Measurements from ENCODE around the gene CDH2. TPM values are rescaled to one million over a fixed set of nuclear protein-coding genes. Genes with fewer than 3 reads are reported as not detected.
A peak's percentile ranks its signal among the peaks of the same experiment; 100 is the strongest.

CDH2 gene
- polyA plus RNA-seq (2013) = 6.0 TPM

DNA sequence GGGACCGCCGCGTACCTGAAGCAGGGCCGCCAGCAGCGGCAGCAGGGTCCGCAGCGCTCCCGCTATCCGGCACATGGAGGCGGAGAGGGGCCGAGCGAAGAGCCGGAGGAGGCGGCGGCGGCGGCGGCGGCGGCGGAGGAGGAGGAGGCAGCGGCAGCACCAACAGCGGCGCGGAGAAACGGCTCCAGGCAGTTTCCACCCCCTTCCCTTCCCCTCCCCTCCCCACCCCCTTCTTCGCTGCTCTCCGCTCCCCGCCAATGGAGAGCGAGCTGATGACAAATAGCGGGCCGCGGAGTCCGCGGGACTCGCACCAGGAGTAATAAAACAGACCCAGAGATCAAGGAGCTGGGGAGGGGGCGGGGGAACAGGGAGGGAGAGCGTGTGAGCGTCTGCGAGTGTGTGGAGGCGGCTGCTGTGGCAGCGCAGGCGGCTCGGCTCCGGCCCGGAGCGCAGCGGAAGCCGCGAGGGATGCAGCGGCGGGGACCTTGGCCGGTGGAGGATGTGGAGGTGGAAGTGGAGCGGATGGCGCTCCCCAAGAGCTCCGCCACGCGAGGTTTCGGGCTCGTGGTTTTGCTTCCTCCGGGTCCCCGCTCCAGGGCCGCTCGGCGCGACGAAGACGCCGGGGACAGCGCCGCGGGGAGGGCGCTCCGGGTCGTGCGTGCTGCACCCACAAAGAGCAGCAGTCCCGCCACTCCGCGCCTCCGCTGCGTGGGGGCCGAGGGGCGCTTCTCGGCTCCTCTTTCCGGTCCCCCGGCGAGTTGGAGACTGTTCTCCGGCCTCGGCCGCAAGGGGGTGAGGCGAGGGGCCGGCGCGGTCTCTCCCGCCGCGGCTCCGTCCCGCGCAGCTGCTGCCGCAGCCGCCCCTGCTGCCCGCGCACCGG, at the start of gene CDH2:
TSS of gene CDH2 (minus strand) at position 183 of the 880 bp plus-strand sequence. CDS start at position 75, 108 bp downstream.
- Histone ChIP-seq H3K4me3 (ENCODE audit: control insufficient read depth in 1 of 7, extremely low read depth in 1 of 7, insufficient read depth in 4 of 7, low read depth in 2 of 7, low read length in 6 of 7) (peak within 1 kb of the TSS; percentile 48 to 84 (median 62)), H3K9me3 (ENCODE audit: control extremely low read depth in 1 of 5, control insufficient read depth in 4 of 5, insufficient read depth in 2 of 5, low read depth in 1 of 5, low read length in 4 of 5) (no peaks in the 10 kb centered on the region), H3K27me3 (replicated peaks in 2 of 5; ENCODE audit: control insufficient read depth in 4 of 5, insufficient read depth in 5 of 5, low read length in 4 of 5) (peaks cover 0 to 45% (median 19%) of the 10 kb centered on the region in 5 experiments), H3K27ac (ENCODE audit: insufficient read depth in 1 of 2, low read depth in 1 of 2, low read length in 2 of 2, poor library complexity in 1 of 2, severe bottlenecking in 2 of 2) (no peak within 1 kb of the TSS), H3K36me3 (ENCODE audit: control insufficient read depth in 4 of 4, insufficient read depth in 4 of 4, low read length in 3 of 4) (no peaks in the 10 kb centered on the region), H3K4me1 (ENCODE audit: control extremely low read depth in 1 of 4, control insufficient read depth in 4 of 4, insufficient read depth in 4 of 4, low read length in 3 of 4) (peaks cover 0 to 29% (median 26%) of the 10 kb centered on the region in 4 experiments)
- peak; percentile 48 to 85 (median 76) for DNase-seq
- ChIA-PET POLR2A (no interaction called here), CTCF (interaction anchor here (1.3 kb wide), 1 partner anchor 13 kb away, joined by 3 read pairs; no protein-coding TSS in a partner anchor)
- WGBS (ENCODE audit: insufficient coverage) = under 1% methylated on average over 89 of the region's 105 CpGs

DNA sequence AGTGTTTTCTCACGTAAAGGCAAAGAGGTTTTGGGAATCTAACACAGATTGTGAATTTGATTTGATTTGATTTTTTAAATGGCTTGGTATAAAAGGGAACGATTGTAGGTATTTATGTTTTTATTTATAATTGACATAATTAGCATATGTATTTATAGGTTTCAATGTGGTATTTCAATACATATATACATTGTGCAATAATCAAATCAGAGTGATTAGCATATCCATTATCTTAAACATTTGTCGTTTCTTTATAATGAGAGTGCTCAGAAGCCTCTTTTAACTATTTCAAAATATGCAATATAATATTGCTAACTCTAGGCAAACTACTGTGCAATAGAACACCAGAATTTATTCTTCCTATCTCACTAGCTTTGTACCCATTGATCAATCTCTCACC, 35.1 kb upstream of the CDH2 start:
- DNase-seq = no peak
- Histone ChIP-seq H3K4me1 (ENCODE audit: control extremely low read depth in 1 of 4, control insufficient read depth in 4 of 4, insufficient read depth in 4 of 4, low read length in 3 of 4) (peaks cover 0 to 16% (median 8%) of the 10 kb centered on the region in 4 experiments), H3K4me3 (ENCODE audit: control insufficient read depth in 1 of 7, extremely low read depth in 1 of 7, insufficient read depth in 4 of 7, low read depth in 2 of 7, low read length in 6 of 7) (no peak overlapping the region), H3K27me3 (replicated peaks in 2 of 5; ENCODE audit: control insufficient read depth in 4 of 5, insufficient read depth in 5 of 5, low read length in 4 of 5) (no peaks in the 10 kb centered on the region), H3K9me3 (ENCODE audit: control extremely low read depth in 1 of 5, control insufficient read depth in 4 of 5, insufficient read depth in 2 of 5, low read depth in 1 of 5, low read length in 4 of 5) (no peaks in the 10 kb centered on the region), H3K27ac (ENCODE audit: insufficient read depth in 1 of 2, low read depth in 1 of 2, low read length in 2 of 2, poor library complexity in 1 of 2, severe bottlenecking in 2 of 2) (no peak overlapping the region), H3K36me3 (ENCODE audit: control insufficient read depth in 4 of 4, insufficient read depth in 4 of 4, low read length in 3 of 4) (no peaks in the 10 kb centered on the region)
- 88% methylated on average over 1 of the region's 3 CpGs for WGBS (ENCODE audit: insufficient coverage)
- POLR2A ChIA-PET = no interaction called here
- CTCF ChIA-PET = no interaction called here

DNA sequence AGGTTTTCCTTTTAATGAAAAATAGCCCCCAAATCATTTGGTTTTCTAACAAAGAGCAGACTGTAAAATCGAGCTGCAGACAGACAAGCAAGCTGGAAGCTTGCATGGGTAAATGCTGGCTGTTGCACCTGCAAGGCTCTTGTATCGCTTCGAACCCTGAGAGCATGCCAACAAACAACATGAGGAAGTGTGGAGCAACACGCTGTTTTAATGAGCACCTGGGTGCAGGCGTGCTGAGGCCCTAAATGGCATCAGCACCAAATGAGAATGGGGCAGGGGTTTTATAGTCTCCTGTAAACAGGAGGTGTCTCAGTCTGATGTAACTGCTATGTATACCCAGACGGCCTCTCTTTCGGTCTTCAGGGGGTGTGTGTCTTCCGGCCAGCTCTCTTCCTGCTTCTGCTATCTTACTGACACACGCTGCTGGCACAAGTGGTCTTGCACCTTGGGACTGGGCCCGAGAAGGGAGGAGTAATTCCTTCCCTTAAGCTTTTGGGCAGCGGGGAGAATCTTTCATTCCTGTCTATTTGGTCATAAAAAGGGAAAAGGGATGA, 31.9 kb upstream of the CDH2 start:
- ChIA-PET CTCF (no interaction called here), POLR2A (no interaction called here)
- no peak overlapping the region for H3K27ac ChIP-seq (ENCODE audit: insufficient read depth in 1 of 2, low read depth in 1 of 2, low read length in 2 of 2, poor library complexity in 1 of 2, severe bottlenecking in 2 of 2)
- WGBS (ENCODE audit: insufficient coverage) = 34% methylated on average over 10 of the region's 11 CpGs
- peak; percentile 16 to 81 (median 71) for DNase-seq
- H3K4me3 ChIP-seq (ENCODE audit: control insufficient read depth in 1 of 7, extremely low read depth in 1 of 7, insufficient read depth in 4 of 7, low read depth in 2 of 7, low read length in 6 of 7) = peak overlapping the region in 1 of 7 experiments; percentile 23
- peaks cover 0 to 24% (median 16%) of the 10 kb centered on the region in 4 experiments for H3K4me1 ChIP-seq (ENCODE audit: control extremely low read depth in 1 of 4, control insufficient read depth in 4 of 4, insufficient read depth in 4 of 4, low read length in 3 of 4)
- H3K36me3 ChIP-seq (ENCODE audit: control insufficient read depth in 4 of 4, insufficient read depth in 4 of 4, low read length in 3 of 4) = no peaks in the 10 kb centered on the region
- peaks cover 0 to 2% (median 0%) of the 10 kb centered on the region in 5 experiments for H3K27me3 ChIP-seq (replicated peaks in 2 of 5; ENCODE audit: control insufficient read depth in 4 of 5, insufficient read depth in 5 of 5, low read length in 4 of 5)
- H3K9me3 ChIP-seq (ENCODE audit: control extremely low read depth in 1 of 5, control insufficient read depth in 4 of 5, insufficient read depth in 2 of 5, low read depth in 1 of 5, low read length in 4 of 5) = peaks cover 0 to 2% (median 0%) of the 10 kb centered on the region in 5 experiments

DNA sequence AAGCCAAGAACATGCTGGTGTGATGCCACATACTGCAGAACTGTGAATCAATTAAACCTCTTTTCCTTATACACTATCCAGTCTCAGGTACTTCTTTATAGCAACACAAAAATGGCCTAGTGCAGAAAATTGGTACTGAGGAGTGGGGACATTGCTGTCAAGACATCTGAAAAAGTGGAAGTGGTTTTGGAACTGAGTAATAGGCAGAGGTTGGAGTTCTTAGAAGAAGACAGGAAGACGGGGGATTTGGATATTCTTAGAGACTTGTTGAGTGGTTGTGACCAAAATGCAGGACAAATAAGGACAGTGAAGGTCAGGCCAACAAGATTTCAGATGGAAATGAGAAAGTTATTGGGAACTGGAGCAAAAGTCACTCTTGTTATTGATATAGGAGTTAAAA, 31.3 kb upstream of the CDH2 start:
- ChIA-PET POLR2A (no interaction called here), CTCF (no interaction called here)
- no peaks in the 10 kb centered on the region for H3K36me3 ChIP-seq (ENCODE audit: control insufficient read depth in 4 of 4, insufficient read depth in 4 of 4, low read length in 3 of 4)
- peaks cover 0 to 2% (median 0%) of the 10 kb centered on the region in 5 experiments for H3K27me3 ChIP-seq (replicated peaks in 2 of 5; ENCODE audit: control insufficient read depth in 4 of 5, insufficient read depth in 5 of 5, low read length in 4 of 5)
- no peak overlapping the region for H3K4me3 ChIP-seq (ENCODE audit: control insufficient read depth in 1 of 7, extremely low read depth in 1 of 7, insufficient read depth in 4 of 7, low read depth in 2 of 7, low read length in 6 of 7)
- peaks cover 0 to 29% (median 17%) of the 10 kb centered on the region in 4 experiments for H3K4me1 ChIP-seq (ENCODE audit: control extremely low read depth in 1 of 4, control insufficient read depth in 4 of 4, insufficient read depth in 4 of 4, low read length in 3 of 4)
- H3K27ac ChIP-seq (ENCODE audit: insufficient read depth in 1 of 2, low read depth in 1 of 2, low read length in 2 of 2, poor library complexity in 1 of 2, severe bottlenecking in 2 of 2) = no peak overlapping the region
- peaks cover 0 to 2% (median 0%) of the 10 kb centered on the region in 5 experiments for H3K9me3 ChIP-seq (ENCODE audit: control extremely low read depth in 1 of 5, control insufficient read depth in 4 of 5, insufficient read depth in 2 of 5, low read depth in 1 of 5, low read length in 4 of 5)
- 25% methylated on average over 1 of the region's 1 CpG for WGBS (ENCODE audit: insufficient coverage)
- peak in 2 of 3 donors; percentile 53 to 63 for DNase-seq

DNA sequence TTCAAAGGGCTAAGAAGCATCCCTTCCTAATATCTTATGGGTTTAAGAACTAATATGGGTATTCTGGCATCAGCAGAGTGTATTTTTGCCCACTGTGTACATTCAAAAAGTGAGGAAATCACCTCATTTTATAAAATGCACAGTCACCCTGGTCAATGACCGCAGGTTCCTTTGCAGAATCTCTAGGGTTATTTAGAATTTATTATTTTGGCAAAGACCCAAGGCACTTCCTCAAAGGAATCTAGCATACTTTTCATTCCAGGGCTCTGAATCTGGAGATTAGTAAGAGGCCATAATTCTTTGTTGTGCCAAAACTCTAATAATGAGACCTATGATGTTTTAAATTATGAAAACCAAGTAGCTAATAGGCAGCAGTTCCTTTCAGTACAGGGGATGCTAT, 27.2 kb upstream of the CDH2 start:
- ChIA-PET POLR2A (no interaction called here), CTCF (no interaction called here)
- DNase-seq = peak; percentile 61 to 92 (median 90)

DNA sequence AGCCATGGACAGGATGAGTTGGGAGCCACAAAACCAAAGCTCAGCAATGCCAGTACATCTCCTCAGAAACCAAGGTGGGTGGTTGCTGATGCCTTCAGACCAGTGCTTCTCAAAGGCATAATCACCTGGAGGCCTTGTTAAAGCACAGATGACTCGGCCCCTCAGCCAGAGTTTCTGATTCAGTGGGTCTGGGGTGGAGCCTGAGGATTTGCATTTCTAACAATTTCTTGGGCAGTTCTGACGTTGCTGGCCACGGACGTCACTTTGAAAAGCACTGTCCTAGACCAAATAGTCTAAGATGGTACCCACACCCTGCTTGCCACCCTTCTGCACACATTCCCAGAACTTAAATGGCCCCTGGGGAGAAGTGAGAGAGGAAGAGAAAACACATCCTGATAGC, 24.1 kb upstream of the CDH2 start:
- POLR2A ChIA-PET = no interaction called here
- Histone ChIP-seq H3K27ac (ENCODE audit: insufficient read depth in 1 of 2, low read depth in 1 of 2, low read length in 2 of 2, poor library complexity in 1 of 2, severe bottlenecking in 2 of 2) (no peak overlapping the region), H3K4me1 (ENCODE audit: control extremely low read depth in 1 of 4, control insufficient read depth in 4 of 4, insufficient read depth in 4 of 4, low read length in 3 of 4) (peaks cover 3 to 22% (median 11%) of the 10 kb centered on the region in 4 experiments), H3K9me3 (ENCODE audit: control extremely low read depth in 1 of 5, control insufficient read depth in 4 of 5, insufficient read depth in 2 of 5, low read depth in 1 of 5, low read length in 4 of 5) (peaks cover 0 to 2% (median 0%) of the 10 kb centered on the region in 5 experiments), H3K27me3 (replicated peaks in 2 of 5; ENCODE audit: control insufficient read depth in 4 of 5, insufficient read depth in 5 of 5, low read length in 4 of 5) (peaks cover 0 to 2% (median 0%) of the 10 kb centered on the region in 5 experiments), H3K4me3 (ENCODE audit: control insufficient read depth in 1 of 7, extremely low read depth in 1 of 7, insufficient read depth in 4 of 7, low read depth in 2 of 7, low read length in 6 of 7) (no peak overlapping the region), H3K36me3 (ENCODE audit: control insufficient read depth in 4 of 4, insufficient read depth in 4 of 4, low read length in 3 of 4) (no peaks in the 10 kb centered on the region)
- DNase-seq = no peak
- 67% methylated on average over 3 of the region's 4 CpGs for WGBS (ENCODE audit: insufficient coverage)
- CTCF ChIA-PET = no interaction called here

More for the DNA sequence above, 27.2 kb upstream of the CDH2 start:
- H3K9me3 ChIP-seq (ENCODE audit: control extremely low read depth in 1 of 5, control insufficient read depth in 4 of 5, insufficient read depth in 2 of 5, low read depth in 1 of 5, low read length in 4 of 5) = peaks cover 0 to 2% (median 0%) of the 10 kb centered on the region in 5 experiments
- H3K27me3 ChIP-seq (replicated peaks in 2 of 5; ENCODE audit: control insufficient read depth in 4 of 5, insufficient read depth in 5 of 5, low read length in 4 of 5) = peaks cover 0 to 2% (median 0%) of the 10 kb centered on the region in 5 experiments
- no CpG with 5 or more reads among the region's 1 CpG for WGBS (ENCODE audit: insufficient coverage)
- H3K4me1 ChIP-seq (ENCODE audit: control extremely low read depth in 1 of 4, control insufficient read depth in 4 of 4, insufficient read depth in 4 of 4, low read length in 3 of 4) = peaks cover 3 to 35% (median 19%) of the 10 kb centered on the region in 4 experiments
- no peak overlapping the region for H3K4me3 ChIP-seq (ENCODE audit: control insufficient read depth in 1 of 7, extremely low read depth in 1 of 7, insufficient read depth in 4 of 7, low read depth in 2 of 7, low read length in 6 of 7)
- H3K27ac ChIP-seq (ENCODE audit: insufficient read depth in 1 of 2, low read depth in 1 of 2, low read length in 2 of 2, poor library complexity in 1 of 2, severe bottlenecking in 2 of 2) = no peak overlapping the region
- no peaks in the 10 kb centered on the region for H3K36me3 ChIP-seq (ENCODE audit: control insufficient read depth in 4 of 4, insufficient read depth in 4 of 4, low read length in 3 of 4)

DNA sequence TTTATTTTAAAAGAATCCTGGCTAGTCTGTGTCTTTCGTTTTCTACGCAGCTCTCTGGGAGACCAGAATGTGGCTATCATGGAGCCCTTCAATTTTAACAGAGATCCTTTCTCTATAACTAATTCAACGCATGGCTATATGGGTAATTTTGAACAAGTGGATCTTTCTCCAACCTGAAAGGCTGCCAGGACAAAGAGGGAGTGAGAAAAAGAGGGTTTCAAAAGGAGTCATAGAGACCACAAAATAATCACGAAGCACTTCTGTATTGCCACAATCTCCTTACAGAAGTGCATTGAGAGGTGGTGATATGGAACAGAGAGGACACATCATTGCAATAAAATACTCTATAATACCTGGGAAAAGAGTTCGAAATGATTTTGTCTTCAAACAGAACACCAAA, 21.7 kb upstream of the CDH2 start:
- no peak for DNase-seq
- H3K27ac ChIP-seq (ENCODE audit: insufficient read depth in 1 of 2, low read depth in 1 of 2, low read length in 2 of 2, poor library complexity in 1 of 2, severe bottlenecking in 2 of 2) = no peak overlapping the region
- 100% methylated on average over 1 of the region's 5 CpGs for WGBS (ENCODE audit: insufficient coverage)
- H3K36me3 ChIP-seq (ENCODE audit: control insufficient read depth in 4 of 4, insufficient read depth in 4 of 4, low read length in 3 of 4) = no peaks in the 10 kb centered on the region
- peaks cover 0 to 2% (median 0%) of the 10 kb centered on the region in 5 experiments for H3K27me3 ChIP-seq (replicated peaks in 2 of 5; ENCODE audit: control insufficient read depth in 4 of 5, insufficient read depth in 5 of 5, low read length in 4 of 5)
- H3K9me3 ChIP-seq (ENCODE audit: control extremely low read depth in 1 of 5, control insufficient read depth in 4 of 5, insufficient read depth in 2 of 5, low read depth in 1 of 5, low read length in 4 of 5) = no peaks in the 10 kb centered on the region
- H3K4me1 ChIP-seq (ENCODE audit: control extremely low read depth in 1 of 4, control insufficient read depth in 4 of 4, insufficient read depth in 4 of 4, low read length in 3 of 4) = peaks cover under 1 to 11% (median 3%) of the 10 kb centered on the region in 4 experiments
- ChIA-PET POLR2A (no interaction called here), CTCF (no interaction called here)
- no peak overlapping the region for H3K4me3 ChIP-seq (ENCODE audit: control insufficient read depth in 1 of 7, extremely low read depth in 1 of 7, insufficient read depth in 4 of 7, low read depth in 2 of 7, low read length in 6 of 7)

Data from common myeloid progenitor, CD34-positive (primary cell).